Astrocyte of the spinal cord (primary cell): Measurements from ENCODE around the gene GSN.
A peak's percentile ranks its signal among the peaks of the same experiment; 100 is the strongest.

ENCODE experiments used
- DNase-seq: peaks from one replicate; pipeline ENCODE4 v3.0.0; 2011; ENCODE audit warnings: low read depth, low spot score
- H3K4me3 ChIP-seq: 2 replicates; pipeline ENCODE4 v1.5.1; 2011; ENCODE audit warnings: low read depth, mild to moderate bottlenecking, low read length, moderate library complexity
- in situ Hi-C: cut with HindIII; loops from 2 replicates; pipeline ENCODE4 v1.10.0; 2017; ENCODE audit warnings: low sequenced_read_pairs
- TF ChIP-seq, protein P1 (sequence below): IDR thresholded peaks from 2 replicates; pipeline ENCODE4 v1.5.1; 2012; ENCODE audit warnings: low read depth, mild to moderate bottlenecking, low read length, inconsistent platforms

GSN gene

DNA sequence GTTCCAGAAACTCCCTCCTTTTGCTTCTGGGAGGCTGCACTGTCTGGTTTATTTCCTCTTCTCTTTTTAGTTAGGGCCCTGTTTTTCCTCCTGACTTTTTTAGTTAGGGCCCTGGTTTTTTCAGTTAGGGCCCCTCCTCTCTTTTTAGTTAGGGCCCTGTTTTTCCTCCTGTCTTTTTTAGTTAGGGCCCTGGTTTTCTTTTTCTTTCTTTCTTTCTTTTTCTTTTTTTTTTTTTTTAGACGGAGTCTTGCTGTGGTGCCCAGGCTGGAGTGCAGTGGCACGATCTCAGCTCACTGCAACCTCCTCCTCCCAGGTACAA is 15.1 kb downstream of the GSN start:
- no peak for DNase-seq
- H3K4me3 ChIP-seq = no peak overlapping the region
- in situ Hi-C loops = no loop called here
- TF ChIP-seq, protein P1, sequence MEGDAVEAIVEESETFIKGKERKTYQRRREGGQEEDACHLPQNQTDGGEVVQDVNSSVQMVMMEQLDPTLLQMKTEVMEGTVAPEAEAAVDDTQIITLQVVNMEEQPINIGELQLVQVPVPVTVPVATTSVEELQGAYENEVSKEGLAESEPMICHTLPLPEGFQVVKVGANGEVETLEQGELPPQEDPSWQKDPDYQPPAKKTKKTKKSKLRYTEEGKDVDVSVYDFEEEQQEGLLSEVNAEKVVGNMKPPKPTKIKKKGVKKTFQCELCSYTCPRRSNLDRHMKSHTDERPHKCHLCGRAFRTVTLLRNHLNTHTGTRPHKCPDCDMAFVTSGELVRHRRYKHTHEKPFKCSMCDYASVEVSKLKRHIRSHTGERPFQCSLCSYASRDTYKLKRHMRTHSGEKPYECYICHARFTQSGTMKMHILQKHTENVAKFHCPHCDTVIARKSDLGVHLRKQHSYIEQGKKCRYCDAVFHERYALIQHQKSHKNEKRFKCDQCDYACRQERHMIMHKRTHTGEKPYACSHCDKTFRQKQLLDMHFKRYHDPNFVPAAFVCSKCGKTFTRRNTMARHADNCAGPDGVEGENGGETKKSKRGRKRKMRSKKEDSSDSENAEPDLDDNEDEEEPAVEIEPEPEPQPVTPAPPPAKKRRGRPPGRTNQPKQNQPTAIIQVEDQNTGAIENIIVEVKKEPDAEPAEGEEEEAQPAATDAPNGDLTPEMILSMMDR = no peak

DNA sequence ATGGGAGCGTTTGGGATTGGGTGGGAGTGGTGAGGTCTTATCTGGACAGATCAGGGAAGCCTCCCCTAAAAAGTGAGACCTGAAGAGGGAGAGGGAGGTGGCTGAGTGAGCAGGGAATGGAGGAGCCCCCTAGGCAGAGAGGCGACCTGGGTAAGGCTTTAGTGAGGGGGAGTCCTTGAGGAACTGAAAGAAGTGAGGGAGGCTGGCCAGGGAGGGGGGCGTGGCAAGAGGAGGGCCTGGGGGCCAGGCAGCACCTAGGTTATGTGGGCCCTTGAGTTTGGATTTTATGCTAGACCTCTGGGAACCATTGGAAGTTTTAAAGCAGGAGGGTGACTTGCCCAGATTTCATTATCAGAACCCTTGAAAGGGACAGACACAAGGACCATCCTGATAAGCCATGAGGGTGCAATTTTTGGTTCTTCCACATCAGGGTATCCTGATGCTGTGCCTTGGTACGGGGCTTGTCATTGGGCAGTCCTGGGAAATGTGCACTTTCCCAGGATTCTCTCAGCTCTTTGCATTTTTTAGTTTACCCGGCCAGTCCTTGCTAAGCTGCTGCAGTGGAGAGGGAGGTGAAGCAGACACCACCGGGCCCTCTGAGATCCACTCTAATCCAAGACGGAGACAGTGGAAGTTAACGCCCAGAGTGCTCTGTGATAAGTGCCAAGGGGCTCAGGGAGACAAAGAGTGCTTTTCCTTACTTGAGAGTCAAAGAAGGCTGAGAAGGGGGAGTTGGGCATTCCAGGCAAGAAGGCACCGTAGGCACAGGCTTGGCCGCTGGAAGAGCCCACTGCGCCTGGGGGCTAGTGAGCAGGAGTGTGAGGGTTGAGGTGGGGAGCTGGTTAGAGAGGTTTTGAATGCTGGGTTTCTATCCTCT is 16.1 kb downstream of the GSN start:
- TF ChIP-seq, protein P1 = no peak
- no peak for DNase-seq
- in situ Hi-C loops = no loop called here
- H3K4me3 ChIP-seq = no peak overlapping the region

DNA sequence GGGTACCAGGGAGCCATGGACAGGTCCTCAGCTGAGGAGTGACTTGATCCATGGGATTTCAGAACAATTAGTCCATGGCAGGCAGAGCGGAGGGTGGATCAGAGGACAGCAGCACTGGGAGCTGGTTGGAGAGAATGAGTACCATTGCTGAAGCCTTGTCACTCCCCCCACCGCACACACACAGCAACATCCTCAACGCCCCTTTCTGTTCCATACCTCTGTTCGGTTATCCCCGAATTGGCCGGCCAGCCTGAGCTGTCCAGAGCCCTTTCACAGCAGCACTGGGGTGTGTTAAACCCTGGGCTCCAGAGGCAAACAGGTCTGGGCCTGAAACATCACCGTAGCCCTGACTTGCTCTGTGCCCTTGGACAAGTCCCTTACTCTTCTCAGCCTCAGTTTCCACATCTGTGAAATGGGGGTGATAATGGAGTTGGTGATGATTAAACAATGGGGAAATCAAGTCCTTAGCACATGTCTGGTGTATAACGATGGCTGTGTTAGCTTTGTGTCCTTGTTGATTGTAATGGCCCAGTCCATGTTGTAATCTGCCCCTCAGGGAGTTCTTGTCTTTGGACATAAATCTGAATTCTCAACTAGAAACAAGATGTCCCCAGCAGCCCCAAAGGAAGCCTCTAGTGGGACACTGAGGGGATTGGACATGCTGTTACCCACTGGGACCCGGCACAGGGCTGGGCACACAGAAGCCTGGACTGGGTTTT is 16.9 kb downstream of the GSN start:
- in situ Hi-C loops = no loop called here

DNA sequence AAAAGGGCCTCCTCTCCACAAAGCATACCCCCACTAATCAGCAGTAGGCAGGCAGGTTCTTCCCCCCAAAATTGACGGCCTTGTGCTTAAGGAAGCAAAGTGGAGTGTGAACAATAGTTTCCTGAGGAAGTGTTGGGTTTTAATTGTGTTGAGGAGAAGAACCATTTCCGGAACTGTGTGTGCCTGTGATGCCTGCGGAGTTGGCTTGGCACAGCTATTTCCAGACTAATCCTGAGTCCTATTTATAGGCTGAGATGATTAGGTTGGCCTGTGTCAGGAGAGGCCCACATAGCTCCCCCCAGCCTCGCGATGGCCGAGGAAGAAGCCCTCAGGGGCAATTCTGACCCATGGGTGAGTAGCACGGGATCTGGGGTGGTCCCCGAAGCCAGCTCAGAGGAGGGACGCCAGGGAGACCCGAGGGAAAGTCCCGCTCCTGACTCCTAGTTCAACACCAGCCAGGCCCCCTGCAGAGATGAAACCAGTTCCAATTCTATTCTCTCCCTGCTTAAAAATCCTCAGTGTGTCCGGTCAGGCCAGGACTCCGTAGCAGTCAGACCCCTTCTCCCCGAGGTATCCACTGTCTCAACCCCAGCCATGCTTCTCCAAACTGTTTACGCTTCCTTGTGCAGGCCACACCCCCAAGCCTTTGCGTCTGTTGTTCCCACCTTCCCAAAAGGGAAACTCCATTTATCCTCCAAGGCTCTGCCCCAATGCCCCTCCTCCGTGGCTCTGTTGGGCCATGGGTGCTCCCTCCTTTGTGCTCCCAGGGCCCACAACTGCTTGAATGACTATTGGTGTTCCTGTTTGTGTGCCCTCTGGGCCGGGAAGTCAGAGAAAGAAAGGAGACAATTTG is 18.1 kb downstream of the GSN start:
- TF ChIP-seq, protein P1 = no peak
- no peak overlapping the region for H3K4me3 ChIP-seq
- in situ Hi-C loops = no loop called here
- peak; percentile 67 for DNase-seq

More for the DNA sequence above, 16.9 kb downstream of the GSN start:
- DNase-seq = no peak
- TF ChIP-seq, protein P1 = no peak
- H3K4me3 ChIP-seq = no peak overlapping the region

DNA sequence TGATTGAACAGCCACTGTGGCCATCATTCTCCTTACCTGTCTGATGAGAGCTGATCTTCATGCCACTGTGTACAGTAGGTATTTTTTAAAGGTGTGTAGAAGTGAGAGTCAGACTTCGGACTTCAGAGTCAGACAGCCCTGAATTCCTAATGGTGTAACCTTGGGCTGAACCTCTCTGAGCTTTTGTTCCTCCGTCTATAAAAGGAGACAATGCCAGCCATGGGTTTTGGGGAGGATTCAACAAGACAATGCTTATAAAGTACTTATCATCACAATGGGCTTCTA is 18.7 kb downstream of the GSN start:
- no peak overlapping the region for H3K4me3 ChIP-seq
- no peak for DNase-seq
- TF ChIP-seq, protein P1 = no peak
- in situ Hi-C loops = no loop called here

DNA sequence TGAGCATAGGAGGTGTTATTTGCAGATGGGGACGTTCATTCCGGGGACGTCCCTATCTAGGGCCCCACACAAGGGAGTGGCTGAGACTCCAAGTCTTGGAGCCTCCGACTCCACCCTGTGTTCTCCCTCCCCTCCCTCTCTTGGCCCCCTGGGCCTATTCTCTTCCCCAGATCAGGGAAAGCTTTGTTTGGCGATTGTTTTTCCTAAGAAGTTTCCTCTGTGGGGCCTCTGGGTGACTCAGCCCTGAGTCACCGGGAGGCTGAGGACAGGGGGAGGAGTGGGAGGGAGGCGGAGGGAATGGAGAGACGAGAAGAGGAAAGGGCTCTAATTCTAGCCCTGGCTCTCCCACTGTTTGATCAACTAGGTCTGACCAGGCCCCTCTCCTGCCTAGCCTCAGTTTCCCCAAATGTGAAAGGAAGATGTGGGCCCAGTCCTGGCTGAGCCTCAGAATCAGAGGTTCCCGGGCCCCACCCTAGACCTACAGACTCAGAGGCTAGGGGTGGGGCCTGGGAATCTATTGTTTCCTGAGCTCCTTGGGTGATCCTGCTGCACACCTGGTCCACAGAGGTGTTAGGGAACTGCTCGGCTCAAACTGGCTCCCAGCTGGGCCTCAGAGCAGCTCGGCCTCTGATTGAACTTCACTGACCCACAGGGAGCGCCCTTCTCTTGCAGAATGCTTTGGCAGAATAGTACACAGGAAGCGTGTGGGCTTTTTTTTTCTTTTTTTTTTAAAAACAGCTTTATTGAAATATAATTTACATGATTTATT is 19.2 kb downstream of the GSN start:
- no peak overlapping the region for H3K4me3 ChIP-seq
- in situ Hi-C loops = no loop called here
- peak; percentile 99 for DNase-seq
- TF ChIP-seq, protein P1 = peak; percentile 13
